SU-DHL-6 (cell line): ENCODE measurements around the gene MRPL21.

Experiments
- CTCF ChIP-seq: fragments of 200-600 bp; sonication (generic); IDR thresholded peaks from one replicate; pipeline ENCODE4 v1.5.1; 2017; ENCODE audit warnings: antibody characterized with exemption, mild to moderate bottlenecking, low read length, moderate library complexity; ENCODE audit not compliant: insufficient read depth, poor library complexity, severe bottlenecking
- EZH2phosphoT487 ChIP-seq: fragments of 200-600 bp; sonication (generic), shearing (Covaris generic); conservative IDR thresholded peaks from 2 replicates; pipeline ENCODE4 v1.6.1; 2018; ENCODE audit warnings: mild to moderate bottlenecking, antibody characterized with exemption, low read length, moderate library complexity, mixed read lengths

- no peak for TF ChIP-seq CTCF
- TF ChIP-seq EZH2phosphoT487, result no peak
Observed at GRCh38 chr11:68857037-68857586, 46.5 kb downstream of the MRPL21 start.
